Measurements from ENCODE around the gene STK24.

STK24 gene

GRCh38 chr13:98486412-98486811 lies 90.5 kb downstream of the STK24 start:
- DNase-seq: no peak

GRCh38 chr13:98485561-98485960 lies 91.3 kb downstream of the STK24 start:
- DNase-seq: no peak

- DNase-seq: peak; percentile 83
Measured at GRCh38 chr13:98484289-98485219, 92.4 kb downstream of the STK24 start.

GRCh38 chr13:98483601-98484288 lies 93.2 kb downstream of the STK24 start:
- no peak for DNase-seq

GRCh38 chr13:98482476-98483444 lies 94.1 kb downstream of the STK24 start:
- no peak for DNase-seq

GRCh38 chr13:98480915-98481877 lies 95.7 kb downstream of the STK24 start:
- DNase-seq: peak; percentile 53

- no peak for DNase-seq
Measured at GRCh38 chr13:98479496-98480003, 97.4 kb downstream of the STK24 start.

- peak; percentile 29 for DNase-seq
Measured at GRCh38 chr13:98478189-98479129, 98.4 kb downstream of the STK24 start.

GRCh38 chr13:98476538-98476966 lies 100.4 kb downstream of the STK24 start:
- peak; percentile 90 for DNase-seq

GRCh38 chr13:98476106-98476505 lies 100.8 kb downstream of the STK24 start:
- DNase-seq: peak; percentile 73

GRCh38 chr13:98475522-98475921 lies 101.4 kb downstream of the STK24 start:
- no peak for DNase-seq

- no peak for DNase-seq
Measured at GRCh38 chr13:98474761-98475160, 102.1 kb downstream of the STK24 start.

GRCh38 chr13:98474292-98474691 lies 102.6 kb downstream of the STK24 start:
- no peak for DNase-seq

GRCh38 chr13:98473788-98474144 lies 103.1 kb downstream of the STK24 start:
- no peak for DNase-seq

GRCh38 chr13:98473135-98473787 lies 103.6 kb downstream of the STK24 start:
- DNase-seq: no peak

GRCh38 chr13:98471934-98472333 lies 105.0 kb downstream of the STK24 start:
- no peak for DNase-seq

GRCh38 chr13:98470920-98471319 lies 106.0 kb downstream of the STK24 start:
- DNase-seq: no peak

GRCh38 chr13:98468929-98469328 lies 108.0 kb downstream of the STK24 start:
- DNase-seq: no peak

GRCh38 chr13:98468361-98468760 lies 108.5 kb downstream of the STK24 start:
- no peak for DNase-seq

Measured in activated naive CD4-positive, alpha-beta T cell treated with Interleukin-2 at 50 U/mL for 16 hours (primary cell).